HG02943 (cell line): ENCODE data around the gene WWOX.
A peak's percentile ranks its signal among the peaks of the same experiment; 100 is the strongest.

Experiments used
- ATAC-seq: cut with Tn5 transposase; IDR thresholded peaks from one replicate; pipeline ENCODE4 v1.9.1; 2021; ENCODE audit warnings: mild to moderate bottlenecking, low read depth, moderate library complexity; ENCODE audit not compliant: unreplicated experiment

The WWOX gene

DNA sequence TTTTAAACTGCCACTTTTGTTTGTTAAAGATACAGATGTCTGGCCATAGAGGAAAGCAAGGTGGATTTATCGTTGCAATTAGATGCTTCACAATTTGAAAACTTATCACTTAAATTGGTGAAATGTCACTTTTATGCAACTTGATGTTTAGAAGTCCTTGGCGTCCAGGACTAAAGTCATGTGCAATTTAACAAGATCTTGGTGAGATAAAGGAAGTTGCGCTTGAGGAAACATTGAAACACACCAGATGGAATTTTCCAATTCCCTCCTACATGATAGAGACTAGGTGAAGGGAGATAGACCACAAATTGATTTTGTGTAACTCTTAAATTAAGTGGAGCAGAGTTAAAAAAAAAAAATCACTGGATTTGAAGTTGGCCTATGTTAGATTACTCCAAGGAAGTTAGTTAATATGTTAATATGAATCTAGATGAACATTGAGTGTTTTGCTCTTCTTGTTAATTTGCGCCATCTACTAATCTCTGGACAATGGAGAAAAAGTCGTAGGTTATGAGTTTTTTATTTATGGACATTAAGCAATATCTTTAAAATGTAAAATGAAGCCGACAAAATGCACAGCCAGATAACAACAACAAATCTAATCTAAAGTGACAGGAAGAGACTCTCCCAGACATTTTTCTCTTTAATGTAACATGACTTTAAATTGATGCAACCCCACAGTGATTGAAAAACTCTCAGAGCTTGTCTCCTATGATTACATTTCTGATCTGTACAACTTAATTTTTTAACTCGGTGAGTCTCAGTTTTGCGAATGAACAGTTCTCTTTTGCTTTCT is 119.6 kb downstream of the WWOX start:
- no peak for ATAC-seq

DNA sequence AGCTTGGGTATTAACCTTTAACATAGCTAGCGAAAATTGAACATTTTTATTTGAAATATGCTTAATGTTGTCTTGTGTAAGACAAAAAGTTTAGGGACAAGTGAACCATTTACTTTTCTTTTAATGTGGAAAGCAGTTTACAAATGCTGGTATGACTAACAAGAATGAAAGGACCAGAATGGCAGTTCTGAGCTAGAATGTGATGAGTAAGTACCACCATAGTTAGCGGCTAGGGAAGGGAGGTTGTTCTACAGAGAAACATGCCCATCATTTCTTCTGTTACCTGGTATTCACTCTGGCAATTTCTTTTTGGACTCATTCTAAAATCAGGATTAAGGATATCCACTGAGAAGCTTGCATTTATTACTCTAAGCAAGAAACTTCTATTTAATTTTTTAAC is 121.1 kb downstream of the WWOX start:
- ATAC-seq = no peak

- no peak for ATAC-seq
These were observed 122.4 kb downstream of the WWOX start for GRCh38 chr16:78221892-78222291.

- no peak for ATAC-seq
These were observed 124.9 kb downstream of the WWOX start for GRCh38 chr16:78224342-78224741.

DNA sequence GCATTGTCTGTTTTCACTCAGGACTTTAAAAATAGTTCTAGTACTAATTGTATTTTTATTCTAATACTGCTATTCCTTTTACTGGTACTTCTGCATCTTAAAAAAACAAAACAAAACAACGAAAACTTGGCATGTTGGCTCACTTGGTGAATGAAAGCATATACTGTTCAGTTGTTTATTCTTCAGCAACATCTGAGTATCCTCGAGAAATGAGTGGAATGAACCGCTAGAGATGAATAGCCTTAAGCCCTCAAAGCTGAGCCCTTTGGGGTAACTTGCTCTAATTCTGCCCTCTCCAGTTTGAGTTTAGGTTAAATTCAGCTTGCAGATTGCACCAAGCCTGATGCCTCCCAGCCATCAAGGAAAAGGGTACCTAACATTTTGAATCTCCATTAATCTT is 126.5 kb downstream of the WWOX start:
- ATAC-seq = no peak

DNA sequence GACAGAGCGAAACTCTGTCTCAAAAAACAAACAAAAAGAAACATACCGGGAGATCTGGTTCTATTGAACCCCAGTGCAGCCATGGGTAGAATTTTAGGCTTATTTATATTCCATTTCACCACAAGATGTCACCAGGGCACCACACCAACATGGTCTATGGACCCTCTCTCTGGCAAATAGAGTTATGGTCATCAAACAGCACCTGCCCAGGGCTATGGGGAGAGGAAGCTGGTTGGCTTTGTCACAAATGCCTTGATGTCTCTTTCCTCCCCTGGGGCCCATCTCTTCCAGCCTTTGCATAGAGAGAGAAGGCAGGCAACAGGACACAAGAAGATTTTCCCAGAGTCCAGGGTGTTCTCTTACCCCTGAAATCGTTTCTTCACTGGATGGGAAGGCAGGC is 128.4 kb downstream of the WWOX start:
- no peak for ATAC-seq

GRCh38 chr16:78228704-78229103 is 129.2 kb downstream of the WWOX start:
- ATAC-seq = no peak

- ATAC-seq = no peak
These were observed 131.4 kb downstream of the WWOX start for GRCh38 chr16:78230832-78231231.

DNA sequence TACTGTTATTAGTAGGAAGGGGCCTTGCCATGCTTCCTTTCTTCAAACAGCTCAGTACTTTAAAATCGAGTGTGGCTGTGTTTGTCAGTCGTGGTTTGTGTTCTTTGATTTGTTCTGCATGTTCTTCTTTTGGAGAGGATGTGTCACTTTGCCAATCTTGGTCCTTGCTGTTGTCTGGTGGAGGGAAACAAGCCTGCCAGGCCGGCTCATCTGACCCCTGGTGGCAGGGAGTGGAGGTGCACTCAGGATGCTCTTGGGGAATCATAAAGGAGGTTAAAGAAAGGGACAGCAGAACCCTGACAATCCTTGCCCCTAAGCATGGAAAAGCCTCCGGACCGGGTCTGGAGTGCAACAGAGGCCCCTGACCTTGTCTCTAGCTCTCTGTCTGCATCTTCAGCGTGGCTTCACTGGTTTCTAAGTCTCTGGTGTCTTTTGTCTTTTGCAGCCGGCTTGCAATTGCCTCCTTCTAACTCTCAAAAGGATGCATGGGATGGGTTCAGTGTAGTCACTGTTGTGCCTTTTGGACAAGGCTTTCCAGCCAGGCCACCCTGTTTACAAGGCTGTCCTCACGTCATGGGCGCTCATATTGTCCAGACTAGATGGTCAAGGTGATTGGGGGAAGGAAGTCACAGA is 135.8 kb downstream of the WWOX start:
- ATAC-seq = peak; percentile 92

GRCh38 chr16:78235876-78236275 is 136.4 kb downstream of the WWOX start:
- no peak for ATAC-seq

- no peak for ATAC-seq
These were observed 138.4 kb downstream of the WWOX start for GRCh38 chr16:78237841-78238240.

GRCh38 chr16:78240459-78241222 is 141.2 kb downstream of the WWOX start:
- ATAC-seq = no peak

GRCh38 chr16:78242239-78242630 is 142.8 kb downstream of the WWOX start:
- no peak for ATAC-seq

DNA sequence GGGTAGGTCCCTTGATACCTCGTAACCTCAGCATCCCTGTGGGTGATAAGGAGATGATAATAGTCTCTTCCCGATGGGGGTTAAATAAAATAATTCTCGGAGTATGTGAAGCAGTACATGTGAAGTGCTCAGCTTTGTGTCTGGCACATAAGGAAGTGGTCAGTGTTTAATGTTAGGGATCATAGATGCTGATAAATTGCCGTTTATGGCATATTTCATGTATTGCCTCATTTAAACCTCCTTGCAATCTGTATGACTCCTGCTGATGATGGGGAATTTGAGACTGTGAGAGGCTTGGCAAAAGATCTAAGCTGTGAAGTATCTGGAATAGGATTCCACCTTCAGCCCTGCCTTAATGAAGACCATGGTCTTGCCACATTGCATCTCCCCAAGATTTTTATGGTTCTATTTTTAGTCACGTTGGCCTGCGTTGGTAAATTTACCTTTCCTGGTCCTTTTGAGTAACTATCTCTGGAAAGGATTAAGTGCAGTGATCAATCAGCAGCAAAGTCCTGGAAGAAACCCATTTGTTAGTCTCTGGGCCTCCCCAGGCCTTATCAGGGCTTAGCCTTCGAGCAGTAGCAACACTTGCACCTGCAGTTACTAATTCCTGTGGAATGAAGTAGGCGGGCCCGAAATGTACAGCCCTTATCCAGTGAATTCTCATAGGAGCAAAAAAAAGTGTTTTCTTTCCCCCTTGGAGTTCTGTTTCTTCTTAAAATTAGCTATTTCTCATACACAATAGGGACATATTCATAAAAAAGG is 144.9 kb downstream of the WWOX start:
- ATAC-seq = no peak

GRCh38 chr16:78246559-78246958 is 147.1 kb downstream of the WWOX start:
- no peak for ATAC-seq

GRCh38 chr16:78249056-78249455 is 149.6 kb downstream of the WWOX start:
- ATAC-seq = no peak

GRCh38 chr16:78249832-78250231 is 150.4 kb downstream of the WWOX start:
- ATAC-seq = no peak

- no peak for ATAC-seq
These were observed 151.7 kb downstream of the WWOX start for GRCh38 chr16:78251115-78251514.

- ATAC-seq = no peak
These were observed 153.3 kb downstream of the WWOX start for GRCh38 chr16:78252757-78253156.

DNA sequence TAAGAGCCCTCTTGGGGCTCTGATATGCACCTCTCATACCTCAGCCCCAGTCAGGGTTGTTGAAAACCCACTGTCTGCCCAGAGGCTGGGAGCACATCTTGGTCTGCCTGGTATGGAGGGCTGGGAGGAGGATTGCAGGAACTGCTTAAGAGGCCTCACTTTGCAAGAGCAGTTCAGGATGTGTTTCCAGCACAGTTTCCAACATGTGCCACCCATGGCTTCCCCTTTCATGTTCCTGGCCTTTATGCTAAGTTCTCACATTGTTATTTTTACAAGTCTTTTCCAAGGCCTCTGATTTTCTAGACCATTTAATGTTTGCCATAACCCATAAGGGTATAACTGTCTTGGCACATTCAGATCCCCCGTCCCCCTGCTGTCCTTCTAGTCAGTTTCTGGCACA is 155.4 kb downstream of the WWOX start:
- no peak for ATAC-seq
